ENCODE measurements around the gene E2F4.

The E2F4 gene

DNA sequence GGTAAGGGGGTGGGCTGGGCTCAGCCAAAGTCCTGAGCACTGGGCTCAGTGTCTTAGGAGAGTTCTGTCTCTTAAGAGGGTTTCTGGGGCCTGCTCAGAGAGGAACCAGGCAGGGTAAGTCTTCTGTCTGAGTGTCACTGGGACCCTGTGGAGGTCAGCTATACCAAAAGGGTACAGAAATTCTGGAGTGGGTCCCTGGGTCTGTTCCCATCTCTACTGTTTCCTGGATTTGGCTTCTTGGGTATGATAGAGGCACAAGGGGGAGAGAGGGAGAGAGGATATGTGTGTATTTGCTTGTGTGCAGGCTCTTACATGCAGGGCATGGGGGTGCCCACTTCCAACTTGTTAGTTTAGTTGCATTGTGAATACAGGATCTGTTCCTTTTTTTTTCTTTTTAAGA lies 1.6 kb downstream of the E2F4 start:
- peaks cover 50% of the 10 kb centered on the region for H3K79me2 ChIP-seq (ENCODE audit: insufficient read depth, low read length)
- H3K4me2 ChIP-seq (ENCODE audit: low read depth, low read length, poor library complexity, severe bottlenecking) = peak overlapping the region; percentile 97
- H3K9ac ChIP-seq (ENCODE audit: low read depth, low read length, poor library complexity, severe bottlenecking) = peak overlapping the region; percentile 94
- no peaks in the 10 kb centered on the region for H3F3A ChIP-seq (ENCODE audit: low read depth)
- H3K9me2 ChIP-seq (replicated peaks; ENCODE audit: low read depth, low read length) = no peaks in the 10 kb centered on the region
- H3K9me3 ChIP-seq (ENCODE audit: insufficient read depth, low read depth, low read length) = no peaks in the 10 kb centered on the region
- no peak for TF ChIP-seq EZH2phosphoT487 (IDR thresholded peaks at IDR 0.05; ENCODE audit: borderline replicate concordance)
- TF ChIP-seq, protein P1, sequence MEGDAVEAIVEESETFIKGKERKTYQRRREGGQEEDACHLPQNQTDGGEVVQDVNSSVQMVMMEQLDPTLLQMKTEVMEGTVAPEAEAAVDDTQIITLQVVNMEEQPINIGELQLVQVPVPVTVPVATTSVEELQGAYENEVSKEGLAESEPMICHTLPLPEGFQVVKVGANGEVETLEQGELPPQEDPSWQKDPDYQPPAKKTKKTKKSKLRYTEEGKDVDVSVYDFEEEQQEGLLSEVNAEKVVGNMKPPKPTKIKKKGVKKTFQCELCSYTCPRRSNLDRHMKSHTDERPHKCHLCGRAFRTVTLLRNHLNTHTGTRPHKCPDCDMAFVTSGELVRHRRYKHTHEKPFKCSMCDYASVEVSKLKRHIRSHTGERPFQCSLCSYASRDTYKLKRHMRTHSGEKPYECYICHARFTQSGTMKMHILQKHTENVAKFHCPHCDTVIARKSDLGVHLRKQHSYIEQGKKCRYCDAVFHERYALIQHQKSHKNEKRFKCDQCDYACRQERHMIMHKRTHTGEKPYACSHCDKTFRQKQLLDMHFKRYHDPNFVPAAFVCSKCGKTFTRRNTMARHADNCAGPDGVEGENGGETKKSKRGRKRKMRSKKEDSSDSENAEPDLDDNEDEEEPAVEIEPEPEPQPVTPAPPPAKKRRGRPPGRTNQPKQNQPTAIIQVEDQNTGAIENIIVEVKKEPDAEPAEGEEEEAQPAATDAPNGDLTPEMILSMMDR (conservative IDR thresholded peaks at IDR 0.05; ENCODE audit: low read length) = no peak
- H2AFZ ChIP-seq (ENCODE audit: low read length) = no peak overlapping the region
- peak overlapping the region; percentile 98 for H3K4me3 ChIP-seq (ENCODE audit: low read length, poor library complexity, severe bottlenecking)
- peaks cover 21% of the 10 kb centered on the region for H3K4me1 ChIP-seq (ENCODE audit: insufficient read depth, low read length, poor library complexity, severe bottlenecking)
- H3K36me3 ChIP-seq (ENCODE audit: insufficient read depth, low read length) = peaks cover 33% of the 10 kb centered on the region; the same call in 1 of the 2 replicates
- H4K20me1 ChIP-seq (ENCODE audit: insufficient read depth, low read length, poor library complexity, severe bottlenecking) = peaks cover 32% of the 10 kb centered on the region
- H3K27me3 ChIP-seq (ENCODE audit: insufficient read depth, low read length, poor library complexity, severe bottlenecking) = no peaks in the 10 kb centered on the region

DNA sequence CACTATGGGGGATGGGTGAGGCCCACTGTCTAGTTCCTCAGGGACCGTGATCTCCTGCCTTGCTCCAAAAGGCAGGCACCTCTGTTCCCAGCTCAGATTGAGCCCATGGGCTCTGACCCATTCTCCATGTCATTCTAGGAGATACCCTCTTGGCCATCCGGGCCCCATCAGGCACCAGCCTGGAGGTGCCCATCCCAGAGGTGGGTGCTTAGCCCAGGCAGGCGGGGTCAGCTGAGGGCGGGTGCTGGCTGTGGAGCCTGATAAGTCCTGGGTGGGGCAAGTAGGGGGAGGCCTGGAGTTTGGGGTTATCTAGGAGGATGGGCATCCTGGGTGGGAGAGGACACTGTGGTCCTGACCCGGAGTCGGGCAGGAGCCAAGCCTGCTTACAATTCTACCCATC lies 2.3 kb downstream of the E2F4 start:
- no peaks in the 10 kb centered on the region for H3F3A ChIP-seq (ENCODE audit: low read depth)
- peak overlapping the region; percentile 97 for H3K4me2 ChIP-seq (ENCODE audit: low read depth, low read length, poor library complexity, severe bottlenecking)
- peaks cover 33% of the 10 kb centered on the region; the same call in 1 of the 2 replicates for H3K36me3 ChIP-seq (ENCODE audit: insufficient read depth, low read length)
- TF ChIP-seq EZH2phosphoT487 (IDR thresholded peaks at IDR 0.05; ENCODE audit: borderline replicate concordance) = no peak
- TF ChIP-seq, protein P1 (conservative IDR thresholded peaks at IDR 0.05; ENCODE audit: low read length) = no peak
- H4K20me1 ChIP-seq (ENCODE audit: insufficient read depth, low read length, poor library complexity, severe bottlenecking) = peaks cover 32% of the 10 kb centered on the region
- no peak overlapping the region for H2AFZ ChIP-seq (ENCODE audit: low read length)
- H3K4me1 ChIP-seq (ENCODE audit: insufficient read depth, low read length, poor library complexity, severe bottlenecking) = peaks cover 21% of the 10 kb centered on the region
- H3K9me3 ChIP-seq (ENCODE audit: insufficient read depth, low read depth, low read length) = no peaks in the 10 kb centered on the region
- peak overlapping the region; percentile 94 for H3K9ac ChIP-seq (ENCODE audit: low read depth, low read length, poor library complexity, severe bottlenecking)
- H3K9me2 ChIP-seq (replicated peaks; ENCODE audit: low read depth, low read length) = no peaks in the 10 kb centered on the region
- H3K4me3 ChIP-seq (ENCODE audit: low read length, poor library complexity, severe bottlenecking) = peak overlapping the region; percentile 98
- peaks cover 50% of the 10 kb centered on the region for H3K79me2 ChIP-seq (ENCODE audit: insufficient read depth, low read length)
- H3K27me3 ChIP-seq (ENCODE audit: insufficient read depth, low read length, poor library complexity, severe bottlenecking) = no peaks in the 10 kb centered on the region

DNA sequence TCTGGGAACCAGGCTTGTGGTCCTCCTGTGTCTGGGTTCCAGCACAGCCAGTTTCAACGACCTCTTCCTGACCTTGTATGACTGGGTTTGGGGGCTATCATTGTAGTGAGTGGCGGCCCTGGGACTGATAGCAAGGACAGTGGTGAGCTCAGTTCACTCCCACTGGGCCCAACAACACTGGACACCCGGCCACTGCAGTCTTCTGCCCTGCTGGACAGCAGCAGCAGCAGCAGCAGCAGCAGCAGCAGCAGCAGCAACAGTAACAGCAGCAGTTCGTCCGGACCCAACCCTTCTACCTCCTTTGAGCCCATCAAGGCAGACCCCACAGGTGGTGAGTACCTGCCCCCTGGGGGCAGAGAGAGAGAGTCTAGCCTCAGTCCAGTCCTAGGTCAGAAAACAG lies 3.7 kb downstream of the E2F4 start:
- Histone ChIP-seq H3K4me1 (ENCODE audit: insufficient read depth, low read length, poor library complexity, severe bottlenecking) (peaks cover 21% of the 10 kb centered on the region), H3K9ac (ENCODE audit: low read depth, low read length, poor library complexity, severe bottlenecking) (no peak overlapping the region), H3K9me3 (ENCODE audit: insufficient read depth, low read depth, low read length) (no peaks in the 10 kb centered on the region), H3K27me3 (ENCODE audit: insufficient read depth, low read length, poor library complexity, severe bottlenecking) (no peaks in the 10 kb centered on the region), H2AFZ (ENCODE audit: low read length) (no peak overlapping the region), H3K4me2 (ENCODE audit: low read depth, low read length, poor library complexity, severe bottlenecking) (no peak overlapping the region), H3K9me2 (replicated peaks; ENCODE audit: low read depth, low read length) (no peaks in the 10 kb centered on the region), H3F3A (ENCODE audit: low read depth) (no peaks in the 10 kb centered on the region), H4K20me1 (ENCODE audit: insufficient read depth, low read length, poor library complexity, severe bottlenecking) (peaks cover 32% of the 10 kb centered on the region), H3K79me2 (ENCODE audit: insufficient read depth, low read length) (peaks cover 50% of the 10 kb centered on the region), H3K4me3 (ENCODE audit: low read length, poor library complexity, severe bottlenecking) (no peak overlapping the region), H3K36me3 (ENCODE audit: insufficient read depth, low read length) (peaks cover 44% of the 10 kb centered on the region; the same call in 1 of the 2 replicates)
- no peak for TF ChIP-seq EZH2phosphoT487 (IDR thresholded peaks at IDR 0.05; ENCODE audit: borderline replicate concordance)
- TF ChIP-seq, protein P1 (conservative IDR thresholded peaks at IDR 0.05; ENCODE audit: low read length) = no peak
